Thyroid gland (tissue), 4 donors: Measurements from ENCODE around the gene MIB1.

Source experiments
- CTCF ChIP-seq, 6 experiments: fragments of 200-600 bp in 3 of 6; fragments of 450-650 bp in 3 of 6; sonication (generic) in 3 of 6; IDR thresholded peaks; one replicate each; pipeline ENCODE4 v1.5.1; 2016 to 2019; ENCODE audit warnings: antibody characterized with exemption in 6 of 6, mild to moderate bottlenecking in 2 of 6, inconsistent platforms in 1 of 6, moderate library complexity in 1 of 6
- POLR2A ChIP-seq, 2 donors: fragments of 450-650 bp; IDR thresholded peaks; one replicate each; pipeline ENCODE4 v1.6.1; 2017; ENCODE audit warnings: antibody characterized with exemption in 2 of 2, mild to moderate bottlenecking in 2 of 2, moderate library complexity in 1 of 2

GRCh38 chr18:21833604-21834298 lies 93.2 kb downstream of the MIB1 start:
- TF ChIP-seq CTCF (IDR thresholded peaks at IDR 0.05) (no peak), POLR2A (IDR thresholded peaks at IDR 0.05) (no peak)
